Activated B cell treated with CpG ODN at 0.5 μM for 24 hours (primary cell): ENCODE measurements around the gene BTBD9. TPM values are rescaled to one million over a fixed set of nuclear protein-coding genes. Genes with fewer than 3 reads are reported as not detected.

Experiments
- ATAC-seq: fragments of 200-7000 bp; cut with Tn5 transposase; one replicate; pipeline ENCODE4 v1.10.0; 2021; ENCODE audit warnings: low read depth, mild to moderate bottlenecking, moderate library complexity
- CTCF ChIA-PET: fragments of 350-600 bp; sonication (Branson Sonifier 250); formaldehyde crosslinking; loops from one replicate; lab custom pipeline; 2021; ENCODE audit warnings: antibody characterized with exemption; lab: Charles Lee
- POLR2A ChIA-PET: fragments of 350-600 bp; sonication (Branson Sonifier 250); formaldehyde crosslinking; loops from one replicate; lab custom pipeline; 2021; ENCODE audit warnings: antibody characterized with exemption; lab: Charles Lee
- DNase-seq: peaks from one replicate; pipeline ENCODE4 v3.0.0; 2022
- H3K27ac Mint-ChIP-seq: one replicate; pipeline ENCODE4 v1.8.0; 2020; ENCODE audit warnings: mixed read lengths
- H3K27me3 Mint-ChIP-seq: one replicate; pipeline ENCODE4 v1.8.0; 2021; ENCODE audit warnings: mixed read lengths
- H3K36me3 Mint-ChIP-seq: one replicate; pipeline ENCODE4 v1.8.0; 2021; ENCODE audit warnings: low read depth, mixed read lengths
- H3K4me1 Mint-ChIP-seq: one replicate; pipeline ENCODE4 v1.8.0; 2021; ENCODE audit warnings: mixed read lengths
- H3K4me3 Mint-ChIP-seq: one replicate; pipeline ENCODE4 v1.8.0; 2020; ENCODE audit warnings: mild to moderate bottlenecking, mixed read lengths
- H3K9me3 Mint-ChIP-seq: one replicate; pipeline ENCODE4 v1.8.0; 2020; ENCODE audit warnings: mixed read lengths
- CTCF ChIP-seq: fragments of 200-600 bp; IDR thresholded peaks from one replicate; pipeline ENCODE4 v1.8.0; 2022; ENCODE audit warnings: antibody characterized with exemption, mild to moderate bottlenecking
- intact Hi-C: fragments of 100-400 bp; cut with micrococcal nuclease; formaldehyde crosslinking; loops from one replicate; pipeline ENCODE4 v1.15.1; 2024
- total RNA-seq: library from RNA; stranded (reverse); gene quantifications from 2 replicates; pipeline ENCODE4 v1.2.3, GENCODE V29; 2022

Gene BTBD9
- total RNA-seq, 1 donor from 2014 or later: 25.7 TPM

- no peak for DNase-seq
- POLR2A ChIA-PET: no interaction called here
- intact Hi-C loops: no loop called here
Observed at GRCh38 chr6:38567436-38567835, 72.3 kb downstream of the BTBD9 start.

GRCh38 chr6:38566295-38567030 lies 73.3 kb downstream of the BTBD9 start:
- Mint-ChIP-seq H3K4me1 (peaks cover 25% of the 10 kb centered on the region), H3K36me3 (peaks cover 9% of the 10 kb centered on the region), H3K4me3 (no peak overlapping the region), H3K9me3 (no peaks in the 10 kb centered on the region), H3K27ac (no peak overlapping the region), H3K27me3 (no peaks in the 10 kb centered on the region)
- CTCF ChIA-PET: interaction anchor here (1.3 kb wide), 1 partner anchor 72 kb away, joined by 6 read pairs; no protein-coding TSS in a partner anchor
- DNase-seq: no peak
- intact Hi-C loops: no loop called here
- POLR2A ChIA-PET: no interaction called here
- TF ChIP-seq CTCF: no peak
- no peak for ATAC-seq

More at GRCh38 chr6:38567436-38567835, 72.3 kb downstream of the BTBD9 start:
- no peak overlapping the region for H3K4me3 Mint-ChIP-seq
- no peaks in the 10 kb centered on the region for H3K9me3 Mint-ChIP-seq
- no peak for ATAC-seq
- H3K27ac Mint-ChIP-seq: no peak overlapping the region
- peaks cover 9% of the 10 kb centered on the region for H3K36me3 Mint-ChIP-seq
- no peak for TF ChIP-seq CTCF
- CTCF ChIA-PET: interaction anchor here (1.3 kb wide), 1 partner anchor 73 kb away, joined by 6 read pairs; no protein-coding TSS in a partner anchor
- H3K27me3 Mint-ChIP-seq: no peaks in the 10 kb centered on the region
- H3K4me1 Mint-ChIP-seq: peaks cover 34% of the 10 kb centered on the region

- Mint-ChIP-seq H3K4me1 (peaks cover 19% of the 10 kb centered on the region), H3K4me3 (no peak overlapping the region), H3K36me3 (peaks cover 9% of the 10 kb centered on the region), H3K27me3 (no peaks in the 10 kb centered on the region), H3K27ac (no peak overlapping the region), H3K9me3 (no peaks in the 10 kb centered on the region)
- ATAC-seq: no peak
- TF ChIP-seq CTCF: no peak
- ChIA-PET POLR2A (interaction anchor here (0.6 kb wide), 1 partner anchor 867 kb away, joined by 4 read pairs; the partner anchor contains the start of gene MDGA1), CTCF (interaction anchor here (0.7 kb wide), 1 partner anchor 63 kb away, joined by 3 read pairs; no protein-coding TSS in a partner anchor)
- intact Hi-C loops: no loop called here
- DNase-seq: no peak
Observed at GRCh38 chr6:38564301-38564700, 75.4 kb downstream of the BTBD9 start.

- DNase-seq (no peak), ATAC-seq (no peak)
- TF ChIP-seq CTCF: no peak
- H3K27me3 Mint-ChIP-seq: no peaks in the 10 kb centered on the region
- intact Hi-C loops: no loop called here
- ChIA-PET POLR2A (no interaction called here), CTCF (interaction anchor here (3.4 kb wide), 1 partner anchor 15 kb away, joined by 17 read pairs; no protein-coding TSS in a partner anchor)
- H3K4me1 Mint-ChIP-seq: peaks cover 10% of the 10 kb centered on the region
- H3K36me3 Mint-ChIP-seq: peaks cover 18% of the 10 kb centered on the region
- H3K27ac Mint-ChIP-seq: no peak overlapping the region
- no peak overlapping the region for H3K4me3 Mint-ChIP-seq
- H3K9me3 Mint-ChIP-seq: peaks cover 3% of the 10 kb centered on the region
Observed at GRCh38 chr6:38555606-38556005, 84.1 kb downstream of the BTBD9 start.
